Measurements from ENCODE around the gene CHST9. TPM values are rescaled to one million over a fixed set of nuclear protein-coding genes. Genes with fewer than 3 reads are reported as not detected.

Gene CHST9
- total and polyA plus RNA-seq, 2 of the 4 experiments (the other 2 are of a cell fraction), result not detected

DNA sequence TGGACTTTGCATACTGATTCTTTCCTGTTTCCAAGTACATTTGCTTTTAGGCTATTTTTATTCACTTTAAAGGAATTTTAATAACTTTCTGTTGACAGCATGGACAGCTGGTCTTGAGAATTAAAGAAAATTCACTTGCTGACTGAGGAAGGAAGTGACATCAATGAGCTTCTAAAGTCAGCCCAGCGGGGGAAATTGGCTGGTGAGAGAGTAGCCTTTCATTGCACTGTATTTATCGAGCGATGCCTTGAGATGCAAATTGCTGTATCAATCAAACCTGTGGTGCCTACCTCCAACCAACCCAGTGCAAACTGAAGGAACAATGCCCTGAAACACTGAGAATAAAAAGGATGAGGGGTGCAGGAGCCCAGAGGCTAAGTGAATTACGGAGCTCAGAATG, 228.2 kb downstream of the CHST9 start:
- WGBS, 2 experiments (ENCODE audit: extremely low coverage in 2 of 2, insufficient read length in 1 of 2), result no CpG with 5 or more reads among the region's 4 CpGs
- Histone ChIP-seq H3K27ac (ENCODE audit: insufficient read depth, low read length) (no peak overlapping the region), H3K4me2 (ENCODE audit: low read depth, low read length) (no peak overlapping the region), H2AK5ac (ENCODE audit: low read depth, low read length) (no peak overlapping the region), H2BK15ac (ENCODE audit: low read depth, low read length) (no peak overlapping the region), H3K79me1 (ENCODE audit: low read depth in 1 of 2, low read length in 2 of 2) (no peaks in the 10 kb centered on the region), H2BK120ac (ENCODE audit: low read depth, low read length) (no peak overlapping the region), H2BK5ac (ENCODE audit: low read depth, low read length, poor library complexity, severe bottlenecking) (no peak overlapping the region), H3K9me1 (ENCODE audit: insufficient read depth, low read length) (no peaks in the 10 kb centered on the region), H3K4me3 (ENCODE audit: insufficient read depth, low read depth, low read length) (no peak overlapping the region), H3K18ac (ENCODE audit: low read depth, low read length) (no peak overlapping the region), H3K23ac (ENCODE audit: low read depth, low read length) (no peak overlapping the region), H3K56ac (ENCODE audit: extremely low read depth, insufficient read depth, low read length) (no peak overlapping the region), H3K14ac (replicated peaks; ENCODE audit: low read depth, low read length) (no peak overlapping the region), H4K91ac (ENCODE audit: insufficient read depth, low read depth, low read length) (no peak overlapping the region), H3K36me3 (ENCODE audit: control insufficient read depth, insufficient read depth, low read length) (no peaks in the 10 kb centered on the region), H3K9me3 (ENCODE audit: control insufficient read depth, insufficient read depth, low read length) (no peaks in the 10 kb centered on the region), H4K20me1 (ENCODE audit: insufficient read depth, low read length) (no peaks in the 10 kb centered on the region), H4K8ac (ENCODE audit: low read depth in 2 of 2, low read length in 2 of 2) (no peak overlapping the region), H2AFZ (replicated peaks; ENCODE audit: low read length, poor library complexity) (no peak overlapping the region), H2BK20ac (ENCODE audit: low read depth, low read length) (no peak overlapping the region), H4K5ac (ENCODE audit: low read depth, low read length) (no peak overlapping the region), H3K27me3 (ENCODE audit: control insufficient read depth, insufficient read depth, low read length) (no peaks in the 10 kb centered on the region), H3K9ac (ENCODE audit: low read depth, low read length) (no peak overlapping the region), H3K4me1 (ENCODE audit: control insufficient read depth, insufficient read depth, low read length) (no peaks in the 10 kb centered on the region), H3K4ac (ENCODE audit: low read depth, low read length) (no peak overlapping the region), H2AK9ac (replicated peaks; ENCODE audit: low read depth, low read length, poor library complexity) (no peak overlapping the region)
- POLR2A ChIA-PET (ENCODE audit: unreplicated experiment), result no interaction called here
- TF ChIP-seq FOS (IDR thresholded peaks at IDR 0.05; ENCODE audit: low read depth, low read length) (no peak), CEBPB (IDR thresholded peaks at IDR 0.05; ENCODE audit: low read depth, low read length) (no peak), RCOR1 (IDR thresholded peaks at IDR 0.05; ENCODE audit: insufficient replicate concordance, low read length) (no peak), MAZ (IDR thresholded peaks at IDR 0.05; ENCODE audit: borderline replicate concordance, low read depth, low read length) (no peak), NFE2L2 (IDR thresholded peaks at IDR 0.05; ENCODE audit: low read depth, low read length) (no peak), CHD1 (IDR thresholded peaks at IDR 0.05; ENCODE audit: low read depth, low read length) (no peak), MAFK (IDR thresholded peaks at IDR 0.05; ENCODE audit: low read depth, low read length) (no peak), USF2 (IDR thresholded peaks at IDR 0.05; ENCODE audit: low read depth, low read length) (no peak), BHLHE40 (IDR thresholded peaks at IDR 0.05; ENCODE audit: low read depth, low read length) (no peak), MXI1 (IDR thresholded peaks at IDR 0.05; ENCODE audit: borderline replicate concordance, low read depth, low read length) (no peak), RAD21 (IDR thresholded peaks at IDR 0.05; ENCODE audit: low read length) (no peak)
- TF ChIP-seq, protein P1, sequence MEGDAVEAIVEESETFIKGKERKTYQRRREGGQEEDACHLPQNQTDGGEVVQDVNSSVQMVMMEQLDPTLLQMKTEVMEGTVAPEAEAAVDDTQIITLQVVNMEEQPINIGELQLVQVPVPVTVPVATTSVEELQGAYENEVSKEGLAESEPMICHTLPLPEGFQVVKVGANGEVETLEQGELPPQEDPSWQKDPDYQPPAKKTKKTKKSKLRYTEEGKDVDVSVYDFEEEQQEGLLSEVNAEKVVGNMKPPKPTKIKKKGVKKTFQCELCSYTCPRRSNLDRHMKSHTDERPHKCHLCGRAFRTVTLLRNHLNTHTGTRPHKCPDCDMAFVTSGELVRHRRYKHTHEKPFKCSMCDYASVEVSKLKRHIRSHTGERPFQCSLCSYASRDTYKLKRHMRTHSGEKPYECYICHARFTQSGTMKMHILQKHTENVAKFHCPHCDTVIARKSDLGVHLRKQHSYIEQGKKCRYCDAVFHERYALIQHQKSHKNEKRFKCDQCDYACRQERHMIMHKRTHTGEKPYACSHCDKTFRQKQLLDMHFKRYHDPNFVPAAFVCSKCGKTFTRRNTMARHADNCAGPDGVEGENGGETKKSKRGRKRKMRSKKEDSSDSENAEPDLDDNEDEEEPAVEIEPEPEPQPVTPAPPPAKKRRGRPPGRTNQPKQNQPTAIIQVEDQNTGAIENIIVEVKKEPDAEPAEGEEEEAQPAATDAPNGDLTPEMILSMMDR (conservative IDR thresholded peaks at IDR 0.05; ENCODE audit: low read depth, low read length), result no peak
- TF ChIP-seq, protein P2, sequence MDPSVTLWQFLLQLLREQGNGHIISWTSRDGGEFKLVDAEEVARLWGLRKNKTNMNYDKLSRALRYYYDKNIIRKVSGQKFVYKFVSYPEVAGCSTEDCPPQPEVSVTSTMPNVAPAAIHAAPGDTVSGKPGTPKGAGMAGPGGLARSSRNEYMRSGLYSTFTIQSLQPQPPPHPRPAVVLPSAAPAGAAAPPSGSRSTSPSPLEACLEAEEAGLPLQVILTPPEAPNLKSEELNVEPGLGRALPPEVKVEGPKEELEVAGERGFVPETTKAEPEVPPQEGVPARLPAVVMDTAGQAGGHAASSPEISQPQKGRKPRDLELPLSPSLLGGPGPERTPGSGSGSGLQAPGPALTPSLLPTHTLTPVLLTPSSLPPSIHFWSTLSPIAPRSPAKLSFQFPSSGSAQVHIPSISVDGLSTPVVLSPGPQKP (IDR thresholded peaks at IDR 0.05; ENCODE audit: borderline replicate concordance, low read depth, low read length), result no peak
- DNase-seq, result no peak
- dilution Hi-C loops (cut with HindIII; ENCODE audit: low sequenced_read_pairs, unreplicated experiment) (no loop called here), intact Hi-C loops (cut with micrococcal nuclease) (no loop called here), in situ Hi-C loops (cut with MboI; ENCODE audit: low sequenced_read_pairs) (no loop called here)
- CTCF ChIA-PET, result no interaction called here
- ATAC-seq (ENCODE audit: low read depth), result no peak
- BruUV-seq (replicated peaks), result no TSS peak

Measured in IMR-90 (cell line).